PC-9 (cell line): Measurements from ENCODE around the gene PGA4. TPM values are rescaled to one million over a fixed set of nuclear protein-coding genes. Genes with fewer than 3 reads are reported as not detected.
A peak's percentile ranks its signal among the peaks of the same experiment; 100 is the strongest.

ENCODE experiments used
- BruUV-seq: library from RNA; stranded (reverse); fragments of 400-500 nt; replicated peaks from 2 replicates; lab custom pipeline; 2021; lab: Mats Ljungman, UMichigan
- CTCF ChIA-PET: fragments of 300-600 bp; sonication (Branson Sonifier 250); formaldehyde crosslinking; loops from one replicate; lab custom pipeline; 2022; ENCODE audit warnings: antibody characterized with exemption; lab: Charles Lee
- POLR2A ChIA-PET: fragments of 300-600 bp; sonication (Branson Sonifier 250); formaldehyde crosslinking; loops from one replicate; lab custom pipeline; 2022; ENCODE audit warnings: antibody characterized with exemption; ENCODE audit not compliant: unreplicated experiment; lab: Charles Lee
- DNase-seq, 2 experiments: peaks; one replicate each; pipeline versions ENCODE4 v3.0.0 to v3.0.0-alpha.2; 2015 to 2022; ENCODE audit warnings: mixed read lengths in 1 of 2
- H2AFZ ChIP-seq: fragments of 200-600 bp; sonication (generic); 2 replicates; pipeline ENCODE4 v1.8.1; 2017; ENCODE audit warnings: antibody characterized with exemption
- H3F3A ChIP-seq: fragments of 200-600 bp; sonication (generic); 2 replicates; pipeline ENCODE4 v1.8.1; 2017; ENCODE audit warnings: antibody characterized with exemption, mild to moderate bottlenecking, low read depth; ENCODE audit not compliant: insufficient read depth
- H3K27ac ChIP-seq: fragments of 200-600 bp; sonication (generic); 2 replicates; pipeline ENCODE4 v1.6.1; 2016; ENCODE audit warnings: mixed run types
- H3K27me3 ChIP-seq: fragments of 200-600 bp; sonication (generic); 2 replicates; pipeline ENCODE4 v1.6.1; 2016; ENCODE audit warnings: low read depth, mixed run types; ENCODE audit not compliant: insufficient read depth
- H3K36me3 ChIP-seq: fragments of 200-600 bp; sonication (generic); 2 replicates; pipeline ENCODE4 v1.6.1; 2016; ENCODE audit warnings: low read depth, mixed run types
- H3K4me1 ChIP-seq: fragments of 200-600 bp; sonication (generic); replicated peaks from 2 replicates; pipeline ENCODE4 v1.6.1; 2016; ENCODE audit warnings: mixed run types; ENCODE audit not compliant: insufficient read depth
- H3K4me2 ChIP-seq: fragments of 200-600 bp; sonication (generic); 2 replicates; pipeline ENCODE4 v1.6.1; 2017; ENCODE audit warnings: mixed run types
- H3K4me3 ChIP-seq: fragments of 200-600 bp; sonication (generic); 2 replicates; pipeline ENCODE4 v1.6.1; 2016; ENCODE audit warnings: mixed run types
- H3K79me2 ChIP-seq: fragments of 200-600 bp; sonication (generic); 2 replicates; pipeline ENCODE4 v1.6.1; 2017; ENCODE audit warnings: low read depth, mixed run types
- H3K9me2 ChIP-seq: fragments of 200-600 bp; sonication (generic); 2 replicates; pipeline ENCODE4 v1.8.1; 2017; ENCODE audit warnings: mild to moderate bottlenecking; ENCODE audit not compliant: insufficient read depth
- H3K9me3 ChIP-seq: fragments of 200-600 bp; sonication (generic); 2 replicates; pipeline ENCODE4 v1.8.1; 2016; ENCODE audit warnings: low read depth; ENCODE audit not compliant: insufficient read depth
- H4K20me1 ChIP-seq: fragments of 200-600 bp; sonication (generic); 2 replicates; pipeline ENCODE4 v1.8.1; 2017; ENCODE audit not compliant: insufficient read depth
- CTCF ChIP-seq: fragments of 200-600 bp; sonication (generic); conservative IDR thresholded peaks from 2 replicates; pipeline ENCODE4 v1.6.1; 2017; ENCODE audit warnings: mixed run types, antibody characterized with exemption, mild to moderate bottlenecking, moderate library complexity
- EZH2 ChIP-seq: fragments of 200-600 bp; sonication (generic); IDR thresholded peaks from 2 replicates; pipeline ENCODE4 v1.8.0; 2017; ENCODE audit warnings: antibody characterized with exemption, low read depth
- intact Hi-C: fragments of 100-400 bp; cut with micrococcal nuclease; formaldehyde crosslinking; loops from one replicate; pipeline ENCODE4 v1.10.0; 2022; ENCODE audit not compliant: unreplicated experiment
- total RNA-seq: library from RNA; stranded (reverse); gene quantifications from 2 replicates; pipeline ENCODE4 v1.2.3, GENCODE V29; 2021

Gene PGA4
- total RNA-seq, 1 experiment from 2014 or later, result not detected

GRCh38 chr11:61268588-61269250 is 46.6 kb downstream of the PGA4 start:
- peaks cover 8% of the 10 kb centered on the region; the same call in 1 of the 2 replicates for H3F3A ChIP-seq
- H3K4me3 ChIP-seq, result no peak overlapping the region
- no peak for DNase-seq
- H3K9me3 ChIP-seq, result no peaks in the 10 kb centered on the region
- H3K79me2 ChIP-seq, result no peaks in the 10 kb centered on the region
- ChIA-PET POLR2A (no interaction called here), CTCF (interaction anchor here (0.6 to 0.7 kb wide), 2 partner anchors 14 to 17 kb away, joined by 3 to 4 read pairs; no protein-coding TSS in a partner anchor)
- no peak overlapping the region for H2AFZ ChIP-seq
- H4K20me1 ChIP-seq, result no peaks in the 10 kb centered on the region; the same call in none of the 2 replicates
- BruUV-seq, result no TSS peak
- no peaks in the 10 kb centered on the region for H3K9me2 ChIP-seq
- TF ChIP-seq EZH2 (no peak), CTCF (no peak)
- peaks cover 3% of the 10 kb centered on the region; the same call in 1 of the 2 replicates for H3K27me3 ChIP-seq
- no peak overlapping the region for H3K4me2 ChIP-seq
- intact Hi-C loops, result no loop called here
- no peak overlapping the region for H3K27ac ChIP-seq
- no peaks in the 10 kb centered on the region for H3K36me3 ChIP-seq
- 0 out of 2 replicates have a peak, but pooled peaks cover 5% of the 10 kb centered on the region for H3K4me1 ChIP-seq

GRCh38 chr11:61270354-61271076 is 48.4 kb downstream of the PGA4 start:
- no TSS peak for BruUV-seq
- peaks cover 21% of the 10 kb centered on the region for H3K27me3 ChIP-seq
- no peak overlapping the region for H2AFZ ChIP-seq
- DNase-seq, result peak in 1 of 2 experiments; percentile 33
- H3K4me2 ChIP-seq, result no peak overlapping the region
- TF ChIP-seq CTCF, result no peak
- TF ChIP-seq EZH2, result no peak
- no peaks in the 10 kb centered on the region; the same call in none of the 2 replicates for H4K20me1 ChIP-seq
- H3K79me2 ChIP-seq, result no peaks in the 10 kb centered on the region
- no peak overlapping the region for H3K4me3 ChIP-seq
- no peak overlapping the region for H3K27ac ChIP-seq
- ChIA-PET CTCF (interaction anchor here (0.5 kb wide), 1 partner anchor 88 kb away, joined by 4 read pairs; no protein-coding TSS in a partner anchor), POLR2A (no interaction called here)
- 0 out of 2 replicates have a peak, but pooled peaks cover 5% of the 10 kb centered on the region for H3K4me1 ChIP-seq
- no peaks in the 10 kb centered on the region for H3K36me3 ChIP-seq
- intact Hi-C loops, result no loop called here
- H3F3A ChIP-seq, result peaks cover 8% of the 10 kb centered on the region; the same call in 1 of the 2 replicates
- no peaks in the 10 kb centered on the region for H3K9me3 ChIP-seq
- no peaks in the 10 kb centered on the region for H3K9me2 ChIP-seq

GRCh38 chr11:61272731-61273130 is 50.6 kb downstream of the PGA4 start:
- Histone ChIP-seq H3K4me3 (no peak overlapping the region), H3K36me3 (no peaks in the 10 kb centered on the region), H3K79me2 (no peaks in the 10 kb centered on the region), H3K27me3 (peaks cover 30% of the 10 kb centered on the region), H3K4me1 (no peaks in the 10 kb centered on the region), H3K4me2 (no peak overlapping the region), H3F3A (peaks cover 8% of the 10 kb centered on the region; the same call in 1 of the 2 replicates), H3K9me2 (no peaks in the 10 kb centered on the region), H4K20me1 (no peaks in the 10 kb centered on the region; the same call in none of the 2 replicates), H2AFZ (no peak overlapping the region), H3K9me3 (no peaks in the 10 kb centered on the region), H3K27ac (no peak overlapping the region)
- intact Hi-C loops, result loop anchor here (2.0 kb wide), 1 partner anchor 150 kb away; no protein-coding TSS in a partner anchor
- DNase-seq, result peak in 1 of 2 experiments; percentile 34
- BruUV-seq, result no TSS peak
- TF ChIP-seq CTCF, result no peak
- no peak for TF ChIP-seq EZH2
- ChIA-PET POLR2A (interaction anchor here (1.1 kb wide), 1 partner anchor 90 kb away, joined by 3 read pairs; the partner anchor contains the start of gene TMEM138), CTCF (interaction anchor here (0.7 kb wide), 1 partner anchor 124 kb away, joined by 3 read pairs; no protein-coding TSS in a partner anchor)
